HepG2 (cell line): ENCODE measurements around the gene GPR26. TPM values are rescaled to one million over a fixed set of nuclear protein-coding genes. Genes with fewer than 3 reads are reported as not detected.

Source experiments
- ATAC-seq: fragments of 200-7000 bp; cut with Tn5 transposase; 3 replicates; pipeline ENCODE4 v1.9.1; 2020; ENCODE audit warnings: mild to moderate bottlenecking, moderate library complexity
- BruUV-seq: library from RNA; stranded (reverse); fragments of 400-500 nt; replicated peaks from 2 replicates; lab custom pipeline; 2021; lab: Mats Ljungman, UMichigan
- CTCF ChIA-PET: fragments of 300-600 bp; formaldehyde crosslinking; extraction: SDS; loops from one replicate; lab custom pipeline; 2021; ENCODE audit warnings: low total read pairs, inconsistent platforms, low intra/inter-chr PET ratio; lab: Yijun Ruan, JAX
- POLR2A ChIA-PET: fragments of 350-600 bp; sonication (Branson Sonifier 250); formaldehyde crosslinking; loops from one replicate; lab custom pipeline; 2020; ENCODE audit warnings: antibody characterized with exemption, inconsistent platforms; lab: Yijun Ruan, JAX
- DNase-seq: peaks from one replicate; pipeline ENCODE4 v3.0.0-alpha.2; 2015; ENCODE audit warnings: low spot score
- FAIRE-seq: peaks from 3 replicates; lab custom pipeline; 2011; peaks lifted over from hg19 to GRCh38; lab: Jason Lieb, UNC
- H2AFZ ChIP-seq: one replicate; pipeline ENCODE4 v1.6.1; 2011; ENCODE audit warnings: low read length, inconsistent platforms
- H3K27ac ChIP-seq: fragments of 300-600 bp; 3 replicates; pipeline ENCODE4 v1.8.0; 2011; ENCODE audit warnings: mixed run types, mild to moderate bottlenecking, mixed read lengths, low read length, inconsistent platforms; ENCODE audit not compliant: insufficient read depth; ENCODE audit errors: extremely low read length
- H3K27me3 ChIP-seq, 2 experiments: fragments of 200-600 bp in 1 of 2; 2 replicates in 1 of 2; 3 replicates in 1 of 2; pipeline versions ENCODE4 v1.6.0 to v1.8.0; 2011; ENCODE audit warnings: low read length in 2 of 2, mild to moderate bottlenecking in 2 of 2, moderate library complexity in 2 of 2, inconsistent platforms in 1 of 2; ENCODE audit not compliant: insufficient read depth in 2 of 2, control insufficient read depth in 1 of 2
- H3K36me3 ChIP-seq, 2 experiments: fragments of 200-600 bp in 1 of 2; replicated peaks in 1 of 2; 2 replicates in 1 of 2; 3 replicates in 1 of 2; pipeline versions ENCODE4 v1.5.1 to v1.8.0; 2011; ENCODE audit warnings: low read length in 2 of 2, inconsistent platforms in 1 of 2; ENCODE audit not compliant: insufficient read depth in 2 of 2, control insufficient read depth in 1 of 2
- H3K4me1 ChIP-seq: 2 replicates; pipeline ENCODE4 v1.5.1; 2012; ENCODE audit warnings: low read length, inconsistent platforms; ENCODE audit not compliant: insufficient read depth
- H3K4me2 ChIP-seq: 2 replicates; pipeline ENCODE4 v1.6.0; 2011; ENCODE audit warnings: low read depth, low read length, inconsistent platforms
- H3K4me3 ChIP-seq, 3 experiments: fragments of 200-600 bp in 1 of 3; sonication (generic), shearing (Covaris generic) in 1 of 3; replicated peaks in 1 of 3; 2 replicates each; pipeline ENCODE4 v1.5.1; 2011 to 2016; ENCODE audit warnings: low read length in 3 of 3, inconsistent platforms in 2 of 3, low read depth in 2 of 3, mild to moderate bottlenecking in 2 of 3, control low read depth in 1 of 3, mixed read lengths in 1 of 3; ENCODE audit not compliant: insufficient read depth in 1 of 3
- H3K79me2 ChIP-seq: one replicate; pipeline ENCODE4 v1.6.1; 2011; ENCODE audit warnings: low read length, inconsistent platforms; ENCODE audit not compliant: insufficient read depth
- H3K9ac ChIP-seq: 2 replicates; pipeline ENCODE4 v1.6.0; 2011; ENCODE audit warnings: mild to moderate bottlenecking, low read depth, low read length, inconsistent platforms; ENCODE audit not compliant: insufficient read depth
- H3K9me3 ChIP-seq: 2 replicates; pipeline ENCODE4 v1.5.1; 2012; ENCODE audit warnings: mild to moderate bottlenecking, low read length
- H4K20me1 ChIP-seq: 2 replicates; pipeline ENCODE4 v1.6.0; 2011; ENCODE audit warnings: inconsistent platforms, mild to moderate bottlenecking, low read length, moderate library complexity; ENCODE audit not compliant: insufficient read depth
- CHCHD3 ChIP-seq: sonication (generic); formaldehyde crosslinking; IDR thresholded peaks from 2 replicates; pipeline ENCODE4 v1.8.0; 2022; ENCODE audit warnings: mild to moderate bottlenecking, missing genetic modification reagents, moderate library complexity
- HCFC1 ChIP-seq: fragments of 150-350 bp; IDR thresholded peaks from 2 replicates; pipeline ENCODE4 v1.6.1; 2014; ENCODE audit warnings: low read depth, low read length
- NFE2 ChIP-seq: sonication (generic); formaldehyde crosslinking; IDR thresholded peaks from 2 replicates; pipeline ENCODE4 v1.4.0; 2020; ENCODE audit warnings: missing genetic modification reagents
- ONECUT2 ChIP-seq: sonication (generic); formaldehyde crosslinking; IDR thresholded peaks from 2 replicates; pipeline ENCODE4 v1.4.0; 2020; ENCODE audit warnings: missing genetic modification reagents
- SMARCC2 ChIP-seq: fragments of 450-650 bp; IDR thresholded peaks from 2 replicates; pipeline ENCODE4 v1.6.1; 2017; ENCODE audit warnings: antibody characterized with exemption, mild to moderate bottlenecking
- ZBTB21 ChIP-seq: sonication (generic); formaldehyde crosslinking; IDR thresholded peaks from 2 replicates; pipeline ENCODE4 v1.4.0; 2020; ENCODE audit warnings: missing genetic modification reagents
- ZMYM4 ChIP-seq: sonication (generic); formaldehyde crosslinking; IDR thresholded peaks from 2 replicates; pipeline ENCODE4 v1.8.1; 2023; ENCODE audit warnings: mild to moderate bottlenecking, missing genetic modification reagents
- ZNF124 ChIP-seq: sonication (generic); formaldehyde crosslinking; IDR thresholded peaks from 2 replicates; pipeline ENCODE4 v1.4.0; 2020; ENCODE audit warnings: missing genetic modification reagents
- ZNF296 ChIP-seq: sonication (generic); formaldehyde crosslinking; conservative IDR thresholded peaks from 2 replicates; pipeline ENCODE4 v1.5.0; 2020; ENCODE audit warnings: mild to moderate bottlenecking, missing genetic modification reagents
- ZNF496 ChIP-seq: sonication (generic); formaldehyde crosslinking; IDR thresholded peaks from 2 replicates; pipeline ENCODE4 v1.8.1; 2023; ENCODE audit warnings: mild to moderate bottlenecking, moderate library complexity, missing genetic modification reagents; ENCODE audit not compliant: insufficient replicate concordance
- ZNF546 ChIP-seq: sonication (generic); formaldehyde crosslinking; conservative IDR thresholded peaks from 2 replicates; pipeline ENCODE4 v1.8.1; 2023; ENCODE audit warnings: mild to moderate bottlenecking, missing genetic modification reagents
- ZNF570 ChIP-seq: sonication (generic); formaldehyde crosslinking; IDR thresholded peaks from 2 replicates; pipeline ENCODE4 v1.4.0; 2020; ENCODE audit warnings: mild to moderate bottlenecking, missing genetic modification reagents, borderline replicate concordance
- ZNF607 ChIP-seq: sonication (generic); formaldehyde crosslinking; IDR thresholded peaks from 2 replicates; pipeline ENCODE4 v1.5.1; 2020; ENCODE audit warnings: missing genetic modification reagents, mild to moderate bottlenecking, borderline replicate concordance
- ZNF652 ChIP-seq: IDR thresholded peaks from 2 replicates; pipeline ENCODE4 v1.6.1; 2016; ENCODE audit warnings: low read depth, borderline replicate concordance
- ZNF781 ChIP-seq: sonication (generic); formaldehyde crosslinking; IDR thresholded peaks from 2 replicates; pipeline ENCODE4 v1.5.1; 2020; ENCODE audit warnings: borderline replicate concordance, mild to moderate bottlenecking, missing genetic modification reagents; ENCODE audit errors: not compliant biosample characterization
- ZSCAN9 ChIP-seq: IDR thresholded peaks from 2 replicates; pipeline ENCODE4 v1.6.1; 2016; ENCODE audit warnings: borderline replicate concordance
- ZZZ3 ChIP-seq: sonication (generic); formaldehyde crosslinking; IDR thresholded peaks from 2 replicates; pipeline ENCODE4 v1.4.0; 2020; ENCODE audit warnings: missing genetic modification reagents, mild to moderate bottlenecking, borderline replicate concordance
- WGBS: methylation state at CpG from one replicate; pipeline ENCODE4 v1.1.6; 2017; ENCODE audit warnings: low lambda C conversion rate; 5-methylcytosine and 5-hydroxymethylcytosine counted together
- in situ Hi-C: cut with HindIII; loops from 2 replicates; pipeline ENCODE4 v1.10.0; 2017; ENCODE audit warnings: low pct_unique_long_range_greater_than_20kb; ENCODE audit not compliant: extremely low pct_ligation_motif_present
- intact Hi-C: fragments of 100-400 bp; cut with micrococcal nuclease; formaldehyde crosslinking; loops from one replicate; pipeline ENCODE4 v1.10.0; 2022; ENCODE audit not compliant: unreplicated experiment
- polyA plus RNA-seq, 8 experiments: library from polyadenylated mRNA; depleted of rRNA in 3 of 8; stranded (reverse) in 7 of 8; unstranded in 1 of 8; fragments of >200 nt; fragmentation: Illumina TruSeq in 4 of 8; extraction: Trizol in 4 of 8; gene quantifications; 2 replicates each; pipeline versions ENCODE4 v1.2.1 to v1.2.3, GENCODE V29; 2011 to 2016; ENCODE audit warnings: low read depth in 4 of 8, missing spikeins in 1 of 8, mixed read lengths in 1 of 8; ENCODE audit not compliant: insufficient read depth in 1 of 8
- total RNA-seq, 5 experiments: library from RNA; depleted of rRNA; stranded (reverse); fragments of >200 nt; fragmentation: Illumina TruSeq; extraction: Trizol; gene quantifications; 2 replicates each; pipeline ENCODE4 v1.2.3, GENCODE V29; 2016; ENCODE audit warnings: low read depth in 1 of 5
- TF ChIP-seq, protein P1 (sequence below): sonication (generic); formaldehyde crosslinking; IDR thresholded peaks from 2 replicates; pipeline ENCODE4 v1.8.0; 2022; ENCODE audit warnings: missing genetic modification reagents, mild to moderate bottlenecking, moderate library complexity, borderline replicate concordance
- TF ChIP-seq, protein P2 (sequence below): sonication (generic); formaldehyde crosslinking; IDR thresholded peaks from 2 replicates; pipeline ENCODE4 v1.9.0; 2022; ENCODE audit warnings: missing genetic modification reagents, mild to moderate bottlenecking, borderline replicate concordance
- TF ChIP-seq, protein P3 (sequence below): sonication (generic); formaldehyde crosslinking; IDR thresholded peaks from 2 replicates; pipeline ENCODE4 v1.4.0; 2020; ENCODE audit warnings: mild to moderate bottlenecking, missing genetic modification reagents
- TF ChIP-seq, protein P4 (sequence below): IDR thresholded peaks from 2 replicates; pipeline ENCODE4 v1.6.1; 2012; ENCODE audit warnings: inconsistent platforms

GPR26 gene
- total and polyA plus RNA-seq, 2 of the 13 experiments (the other 11 are each of a cell fraction or from before 2014, with no cell fraction given) = not detected

DNA sequence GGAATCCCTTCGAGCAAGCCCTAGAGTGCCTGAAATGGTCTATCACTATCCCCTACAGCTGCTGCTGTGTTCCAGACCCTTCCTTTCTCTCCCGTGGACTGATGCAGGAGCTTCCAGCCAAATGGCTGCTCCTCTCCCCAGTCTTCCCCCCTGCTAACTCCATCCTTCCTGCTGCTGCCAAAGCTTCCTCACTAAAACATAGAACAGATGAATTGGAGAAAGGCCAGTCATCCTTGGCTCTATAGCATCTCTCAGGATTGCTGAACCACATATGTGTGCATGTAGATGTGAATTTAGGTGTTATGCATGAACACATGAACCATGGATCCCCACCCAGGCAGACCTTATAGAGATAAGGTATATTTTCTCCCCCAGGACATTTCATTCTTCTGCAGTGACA is 60.7 kb downstream of the GPR26 start (continued):
- no peak for TF ChIP-seq ZZZ3
- no peak for TF ChIP-seq ZNF546 (CRISPR knock-in tag)
- TF ChIP-seq, protein P1, sequence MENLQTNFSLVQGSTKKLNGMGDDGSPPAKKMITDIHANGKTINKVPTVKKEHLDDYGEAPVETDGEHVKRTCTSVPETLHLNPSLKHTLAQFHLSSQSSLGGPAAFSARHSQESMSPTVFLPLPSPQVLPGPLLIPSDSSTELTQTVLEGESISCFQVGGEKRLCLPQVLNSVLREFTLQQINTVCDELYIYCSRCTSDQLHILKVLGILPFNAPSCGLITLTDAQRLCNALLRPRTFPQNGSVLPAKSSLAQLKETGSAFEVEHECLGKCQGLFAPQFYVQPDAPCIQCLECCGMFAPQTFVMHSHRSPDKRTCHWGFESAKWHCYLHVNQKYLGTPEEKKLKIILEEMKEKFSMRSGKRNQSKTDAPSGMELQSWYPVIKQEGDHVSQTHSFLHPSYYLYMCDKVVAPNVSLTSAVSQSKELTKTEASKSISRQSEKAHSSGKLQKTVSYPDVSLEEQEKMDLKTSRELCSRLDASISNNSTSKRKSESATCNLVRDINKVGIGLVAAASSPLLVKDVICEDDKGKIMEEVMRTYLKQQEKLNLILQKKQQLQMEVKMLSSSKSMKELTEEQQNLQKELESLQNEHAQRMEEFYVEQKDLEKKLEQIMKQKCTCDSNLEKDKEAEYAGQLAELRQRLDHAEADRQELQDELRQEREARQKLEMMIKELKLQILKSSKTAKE (CRISPR knock-in tag) = no peak

DNA sequence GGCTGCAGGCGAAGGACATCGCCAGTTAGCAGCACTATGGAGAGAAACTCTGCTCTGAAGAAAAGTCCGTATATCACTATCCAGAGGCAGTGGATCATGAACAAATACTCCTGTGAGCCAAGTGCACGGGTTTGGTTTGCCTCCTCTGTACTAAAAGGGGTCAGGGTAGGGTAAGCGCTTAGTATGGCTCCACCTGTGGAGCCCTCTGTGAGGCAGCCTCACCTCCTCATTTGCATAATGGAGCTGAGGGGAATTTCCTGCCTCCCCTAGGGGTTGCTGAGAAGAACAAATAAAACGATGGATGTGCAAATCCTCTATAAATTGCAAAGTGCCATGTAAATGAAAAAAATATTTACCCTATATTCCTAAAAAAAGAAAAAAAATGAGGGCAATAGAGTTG is 63.4 kb downstream of the GPR26 start:
- Histone ChIP-seq H3K36me3 (no peaks in the 10 kb centered on the region), H3K27me3 (peaks cover 0 to 3% of the 10 kb centered on the region in 2 experiments; a peak in 1 of 5 replicates), H3K9ac (no peak overlapping the region), H3K4me2 (no peak overlapping the region), H3K4me3 (no peak overlapping the region), H4K20me1 (no peaks in the 10 kb centered on the region), H2AFZ (no peak overlapping the region), H3K9me3 (no peaks in the 10 kb centered on the region), H3K79me2 (no peaks in the 10 kb centered on the region), H3K4me1 (no peaks in the 10 kb centered on the region), H3K27ac (no peak overlapping the region)
- 27% methylated on average over 6 of the region's 6 CpGs for WGBS
- no peak for DNase-seq
- intact Hi-C loops = no loop called here
- ATAC-seq = no peak
- no peak for FAIRE-seq
- no TSS peak for BruUV-seq
- ChIA-PET CTCF (no interaction called here), POLR2A (no interaction called here)
- in situ Hi-C loops = no loop called here
- TF ChIP-seq HCFC1 = no peak
- no peak for TF ChIP-seq ZNF652 (CRISPR knock-in tag)
- no peak for TF ChIP-seq ZSCAN9
- no peak for TF ChIP-seq NFE2
- TF ChIP-seq ZMYM4 = no peak
- no peak for TF ChIP-seq CHCHD3 (CRISPR knock-in tag)
- no peak for TF ChIP-seq ZNF570 (CRISPR knock-in tag)
- TF ChIP-seq, protein P2, sequence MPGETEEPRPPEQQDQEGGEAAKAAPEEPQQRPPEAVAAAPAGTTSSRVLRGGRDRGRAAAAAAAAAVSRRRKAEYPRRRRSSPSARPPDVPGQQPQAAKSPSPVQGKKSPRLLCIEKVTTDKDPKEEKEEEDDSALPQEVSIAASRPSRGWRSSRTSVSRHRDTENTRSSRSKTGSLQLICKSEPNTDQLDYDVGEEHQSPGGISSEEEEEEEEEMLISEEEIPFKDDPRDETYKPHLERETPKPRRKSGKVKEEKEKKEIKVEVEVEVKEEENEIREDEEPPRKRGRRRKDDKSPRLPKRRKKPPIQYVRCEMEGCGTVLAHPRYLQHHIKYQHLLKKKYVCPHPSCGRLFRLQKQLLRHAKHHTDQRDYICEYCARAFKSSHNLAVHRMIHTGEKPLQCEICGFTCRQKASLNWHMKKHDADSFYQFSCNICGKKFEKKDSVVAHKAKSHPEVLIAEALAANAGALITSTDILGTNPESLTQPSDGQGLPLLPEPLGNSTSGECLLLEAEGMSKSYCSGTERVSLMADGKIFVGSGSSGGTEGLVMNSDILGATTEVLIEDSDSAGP (CRISPR knock-in tag) = no peak
- TF ChIP-seq ONECUT2 (CRISPR knock-in tag) = no peak
- TF ChIP-seq, protein P3, sequence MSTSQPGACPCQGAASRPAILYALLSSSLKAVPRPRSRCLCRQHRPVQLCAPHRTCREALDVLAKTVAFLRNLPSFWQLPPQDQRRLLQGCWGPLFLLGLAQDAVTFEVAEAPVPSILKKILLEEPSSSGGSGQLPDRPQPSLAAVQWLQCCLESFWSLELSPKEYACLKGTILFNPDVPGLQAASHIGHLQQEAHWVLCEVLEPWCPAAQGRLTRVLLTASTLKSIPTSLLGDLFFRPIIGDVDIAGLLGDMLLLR = no peak
- TF ChIP-seq ZNF781 (CRISPR knock-in tag) = no peak
- no peak for TF ChIP-seq ZNF496 (CRISPR knock-in tag)
- no peak for TF ChIP-seq ZNF607 (CRISPR knock-in tag)
- no peak for TF ChIP-seq ZNF124
- TF ChIP-seq ZBTB21 (CRISPR knock-in tag) = no peak
- TF ChIP-seq SMARCC2 = no peak
- TF ChIP-seq, protein P4, sequence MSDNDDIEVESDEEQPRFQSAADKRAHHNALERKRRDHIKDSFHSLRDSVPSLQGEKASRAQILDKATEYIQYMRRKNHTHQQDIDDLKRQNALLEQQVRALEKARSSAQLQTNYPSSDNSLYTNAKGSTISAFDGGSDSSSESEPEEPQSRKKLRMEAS = no peak
- TF ChIP-seq ZNF296 = no peak
